GM12878 (cell line): ENCODE measurements around the gene SPG7. TPM values are rescaled to one million over a fixed set of nuclear protein-coding genes. Genes with fewer than 3 reads are reported as not detected.
A peak's percentile ranks its signal among the peaks of the same experiment; 100 is the strongest.

Experiments used
- ATAC-seq: fragments of 200-7000 bp; cut with Tn5 transposase; 3 replicates; pipeline ENCODE4 v1.9.1; 2020; ENCODE audit warnings: mild to moderate bottlenecking, moderate library complexity
- BruUV-seq: library from RNA; stranded (reverse); fragments of 400-500 nt; replicated peaks from 2 replicates; lab custom pipeline; 2021; lab: Mats Ljungman, UMichigan
- CTCF ChIA-PET: fragments of 300-600 bp; sonication (Branson Sonifier 250); formaldehyde crosslinking; extraction: SDS; loops from one replicate; lab custom pipeline; 2021; ENCODE audit warnings: inconsistent platforms; lab: Yijun Ruan, JAX
- POLR2A ChIA-PET: fragments of 350-600 bp; formaldehyde crosslinking; extraction: SDS; loops from one replicate; lab custom pipeline; 2021; ENCODE audit warnings: inconsistent platforms; lab: Charles Lee
- RAD21 ChIA-PET: fragments of 300-600 bp; sonication (Branson Sonifier 250); formaldehyde crosslinking; loops from one replicate; lab custom pipeline; 2023; ENCODE audit warnings: antibody characterized with exemption; ENCODE audit not compliant: unreplicated experiment; lab: Charles Lee
- SMC1A ChIA-PET: fragments of 300-600 bp; sonication (Branson Sonifier 250); formaldehyde crosslinking; loops from one replicate; lab custom pipeline; 2023; ENCODE audit not compliant: unreplicated experiment, uncharacterized antibody; lab: Charles Lee
- DNase-seq: peaks from one replicate; pipeline ENCODE4 v3.0.0-alpha.2; 2011; ENCODE audit warnings: low read depth, low spot score
- FAIRE-seq: peaks from 3 replicates; lab custom pipeline; 2011; peaks lifted over from hg19 to GRCh38; lab: Jason Lieb, UNC
- H2AFZ ChIP-seq: 2 replicates; pipeline ENCODE4 v1.6.0; 2011; ENCODE audit warnings: low read depth, low read length, control low read depth; ENCODE audit not compliant: control insufficient read depth
- H3K27ac ChIP-seq: 2 replicates; pipeline ENCODE4 v1.5.1; 2011; ENCODE audit warnings: control low read depth; ENCODE audit not compliant: control insufficient read depth, insufficient read depth
- H3K27me3 ChIP-seq, 2 experiments: replicated peaks in 1 of 2; 2 replicates each; pipeline versions ENCODE4 v1.6.0 to v1.6.1; 2011; ENCODE audit warnings: low read length in 1 of 2; ENCODE audit not compliant: control insufficient read depth in 2 of 2, insufficient read depth in 2 of 2
- H3K36me3 ChIP-seq, 2 experiments: 2 replicates each; pipeline ENCODE4 v1.5.1; 2011; ENCODE audit warnings: low read length in 1 of 2; ENCODE audit not compliant: control insufficient read depth in 2 of 2, insufficient read depth in 2 of 2
- H3K4me1 ChIP-seq: 2 replicates; pipeline ENCODE4 v1.6.1; 2011; ENCODE audit warnings: mild to moderate bottlenecking, low read length, moderate library complexity, mixed read lengths; ENCODE audit not compliant: control insufficient read depth, insufficient read depth
- H3K4me2 ChIP-seq: 2 replicates; pipeline ENCODE4 v1.6.0; 2011; ENCODE audit warnings: control low read depth; ENCODE audit not compliant: control insufficient read depth, insufficient read depth
- H3K4me3 ChIP-seq: fragments of 200-600 bp; sonication (generic); 2 replicates; pipeline ENCODE4 v1.5.1; 2016
- H3K79me2 ChIP-seq: 2 replicates; pipeline ENCODE4 v1.6.0; 2011; ENCODE audit warnings: low read length; ENCODE audit not compliant: control insufficient read depth, insufficient read depth
- H3K9ac ChIP-seq: 2 replicates; pipeline ENCODE4 v1.8.0; 2011; ENCODE audit warnings: low read length, control low read depth, mixed read lengths; ENCODE audit not compliant: control insufficient read depth, insufficient read depth
- H3K9me3 ChIP-seq: replicated peaks from 3 replicates; pipeline ENCODE4 v1.5.1; 2011; ENCODE audit warnings: mild to moderate bottlenecking, low read length; ENCODE audit not compliant: control insufficient read depth, insufficient read depth
- H4K20me1 ChIP-seq: 2 replicates; pipeline ENCODE4 v1.6.0; 2011; ENCODE audit not compliant: control insufficient read depth, insufficient read depth
- ASH2L ChIP-seq: fragments of 300-600, 200-600 bp; sonication (generic); IDR thresholded peaks from 2 replicates; pipeline ENCODE4 v1.6.1; 2017; ENCODE audit warnings: low read depth, mild to moderate bottlenecking, borderline replicate concordance
- ESRRA ChIP-seq: IDR thresholded peaks from 2 replicates; pipeline ENCODE4 v1.6.1; 2012; ENCODE audit warnings: mild to moderate bottlenecking, low read length, improper control_type of control experiment
- HDGF ChIP-seq: fragments of 450-650 bp; IDR thresholded peaks from 2 replicates; pipeline ENCODE4 v1.6.1; 2016; ENCODE audit warnings: antibody characterized with exemption
- NR2C2 ChIP-seq: IDR thresholded peaks from 2 replicates; pipeline ENCODE4 v1.6.1; 2011; ENCODE audit warnings: borderline replicate concordance, low read depth; ENCODE audit not compliant: control insufficient read depth, insufficient read length
- NRF1 ChIP-seq: conservative IDR thresholded peaks from 2 replicates; pipeline ENCODE4 v1.6.1; 2011; ENCODE audit warnings: mild to moderate bottlenecking, low read depth, low read length, improper control_type of control experiment
- PAX8 ChIP-seq: fragments of 450-650 bp; IDR thresholded peaks from 2 replicates; pipeline ENCODE4 v1.6.1; 2017; ENCODE audit warnings: mild to moderate bottlenecking, moderate library complexity
- POLR2A ChIP-seq: IDR thresholded peaks from 2 replicates; pipeline ENCODE4 v1.6.1; 2011; ENCODE audit warnings: low read depth, mild to moderate bottlenecking, low read length
- POLR2AphosphoS2 ChIP-seq: IDR thresholded peaks from 2 replicates; pipeline ENCODE4 v1.6.1; 2011; ENCODE audit warnings: low read depth, mild to moderate bottlenecking, low read length, improper control_type of control experiment, moderate library complexity
- SMAD5 ChIP-seq: IDR thresholded peaks from 2 replicates; pipeline ENCODE4 v1.6.1; 2016; ENCODE audit warnings: antibody characterized with exemption, low read depth
- ZBED1 ChIP-seq: IDR thresholded peaks from 2 replicates; pipeline ENCODE4 v1.6.1; 2016; ENCODE audit warnings: borderline replicate concordance
- ZNF24 ChIP-seq: fragments of 450-650 bp; IDR thresholded peaks from 2 replicates; pipeline ENCODE4 v1.6.1; 2017; ENCODE audit warnings: antibody characterized with exemption, mild to moderate bottlenecking
- ZZZ3 ChIP-seq: IDR thresholded peaks from 2 replicates; pipeline ENCODE4 v1.6.1; 2011; ENCODE audit warnings: low read depth; ENCODE audit not compliant: control insufficient read depth, insufficient read length
- WGBS: methylation state at CpG from one replicate; pipeline ENCODE4 v1.1.6; 2016; ENCODE audit warnings: low lambda C conversion rate; ENCODE audit not compliant: insufficient replicate concordance, insufficient coverage; ENCODE audit errors: missing lambda C conversion rate; 5-methylcytosine and 5-hydroxymethylcytosine counted together
- in situ Hi-C: fragments of 300-500 bp; cut with MboI; formaldehyde crosslinking; loops from 9 replicates; pipeline ENCODE4 v1.14.3; 2018; ENCODE audit warnings: mixed read lengths
- intact Hi-C: fragments of 100-400 bp; cut with micrococcal nuclease; formaldehyde crosslinking; loops from one replicate; pipeline ENCODE4 v1.14.2; 2022; ENCODE audit not compliant: unreplicated experiment
- polyA plus RNA-seq, 11 experiments: library from polyadenylated mRNA; depleted of rRNA in 4 of 11; unstranded in 6 of 11; stranded (reverse) in 5 of 11; fragments of >200 nt; fragmentation: Nextera tagmentation in 4 of 11; fragmentation: Illumina TruSeq in 1 of 11; extraction: Ambion mirVana in 4 of 11; extraction: Trizol in 1 of 11; gene quantifications; 1 replicate in 1 of 11; 2 replicates in 10 of 11; pipeline versions ENCODE4 v1.2.1 to v1.2.3, GENCODE V29; 2011 to 2016; ENCODE audit warnings: inconsistent platforms in 2 of 11, missing spikeins in 2 of 11, low read depth in 1 of 11
- total RNA-seq, 4 experiments: library from RNA; depleted of rRNA in 3 of 4; stranded (reverse); fragments of >200 nt in 3 of 4; fragmentation: Illumina TruSeq in 1 of 4; extraction: Trizol in 1 of 4; gene quantifications; 2 replicates each; pipeline versions ENCODE4 v1.2.1 to v1.2.3, GENCODE V29; 2013 to 2021
- TF ChIP-seq, protein P1 (sequence below): fragments of 450-650 bp; IDR thresholded peaks from 2 replicates; pipeline ENCODE4 v1.6.1; 2017; ENCODE audit warnings: low read depth, mild to moderate bottlenecking, moderate library complexity
- TF ChIP-seq, protein P2 (sequence below): fragments of 150-350 bp; IDR thresholded peaks from 2 replicates; pipeline ENCODE4 v1.6.1; 2014; ENCODE audit warnings: mild to moderate bottlenecking, low read depth, low read length
- TF ChIP-seq, protein P3 (sequence below): IDR thresholded peaks from 2 replicates; pipeline ENCODE4 v1.6.1; 2011; ENCODE audit warnings: low read depth, low read length, improper control_type of control experiment, borderline replicate concordance
- TF ChIP-seq, protein P4 (sequence below): IDR thresholded peaks from 2 replicates; pipeline ENCODE4 v1.6.1; 2011; ENCODE audit warnings: low read depth, mild to moderate bottlenecking, low read length, moderate library complexity, borderline replicate concordance; ENCODE audit errors: extremely low read depth
- TF ChIP-seq, protein P5 (sequence below): fragments of 450-650 bp; formaldehyde crosslinking; IDR thresholded peaks from 2 replicates; pipeline ENCODE4 v1.5.0; 2022; ENCODE audit warnings: mild to moderate bottlenecking, missing genetic modification characterization

SPG7 gene
- total and polyA plus RNA-seq, 10 of the 15 experiments (the other 5 are each of a cell fraction or from before 2014, with no cell fraction given) = 5.9 to 75.9 (median 52.5) TPM

DNA sequence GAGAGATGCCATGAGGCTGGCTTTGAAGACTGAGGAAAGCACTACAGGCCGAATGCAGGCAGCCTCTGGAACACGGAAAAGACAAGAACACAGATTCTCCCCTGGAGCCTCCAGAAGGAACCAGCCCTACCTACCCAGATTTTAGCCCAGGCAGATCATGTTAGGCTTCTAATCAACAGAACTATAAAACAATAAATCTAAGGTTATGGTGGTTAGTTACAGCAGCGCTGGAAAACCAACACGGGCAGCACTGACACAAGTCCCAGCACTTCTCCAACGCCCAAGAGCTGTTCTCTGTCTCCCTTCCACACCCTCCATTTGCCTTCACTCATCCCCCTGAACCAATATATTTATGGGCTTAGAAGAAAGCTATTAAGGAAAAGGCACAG lies 25.4 kb upstream of the SPG7 start:
- ATAC-seq (no peak), FAIRE-seq (no peak), DNase-seq (no peak)
- TF ChIP-seq, protein P1, sequence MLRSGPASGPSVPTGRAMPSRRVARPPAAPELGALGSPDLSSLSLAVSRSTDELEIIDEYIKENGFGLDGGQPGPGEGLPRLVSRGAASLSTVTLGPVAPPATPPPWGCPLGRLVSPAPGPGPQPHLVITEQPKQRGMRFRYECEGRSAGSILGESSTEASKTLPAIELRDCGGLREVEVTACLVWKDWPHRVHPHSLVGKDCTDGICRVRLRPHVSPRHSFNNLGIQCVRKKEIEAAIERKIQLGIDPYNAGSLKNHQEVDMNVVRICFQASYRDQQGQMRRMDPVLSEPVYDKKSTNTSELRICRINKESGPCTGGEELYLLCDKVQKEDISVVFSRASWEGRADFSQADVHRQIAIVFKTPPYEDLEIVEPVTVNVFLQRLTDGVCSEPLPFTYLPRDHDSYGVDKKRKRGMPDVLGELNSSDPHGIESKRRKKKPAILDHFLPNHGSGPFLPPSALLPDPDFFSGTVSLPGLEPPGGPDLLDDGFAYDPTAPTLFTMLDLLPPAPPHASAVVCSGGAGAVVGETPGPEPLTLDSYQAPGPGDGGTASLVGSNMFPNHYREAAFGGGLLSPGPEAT = no peak
- TF ChIP-seq ZBED1 = no peak
- TF ChIP-seq NR2C2 = no peak
- TF ChIP-seq, protein P2, sequence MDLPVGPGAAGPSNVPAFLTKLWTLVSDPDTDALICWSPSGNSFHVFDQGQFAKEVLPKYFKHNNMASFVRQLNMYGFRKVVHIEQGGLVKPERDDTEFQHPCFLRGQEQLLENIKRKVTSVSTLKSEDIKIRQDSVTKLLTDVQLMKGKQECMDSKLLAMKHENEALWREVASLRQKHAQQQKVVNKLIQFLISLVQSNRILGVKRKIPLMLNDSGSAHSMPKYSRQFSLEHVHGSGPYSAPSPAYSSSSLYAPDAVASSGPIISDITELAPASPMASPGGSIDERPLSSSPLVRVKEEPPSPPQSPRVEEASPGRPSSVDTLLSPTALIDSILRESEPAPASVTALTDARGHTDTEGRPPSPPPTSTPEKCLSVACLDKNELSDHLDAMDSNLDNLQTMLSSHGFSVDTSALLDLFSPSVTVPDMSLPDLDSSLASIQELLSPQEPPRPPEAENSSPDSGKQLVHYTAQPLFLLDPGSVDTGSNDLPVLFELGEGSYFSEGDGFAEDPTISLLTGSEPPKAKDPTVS = no peak
- TF ChIP-seq HDGF = no peak
- TF ChIP-seq ZZZ3 = no peak
- TF ChIP-seq, protein P3, sequence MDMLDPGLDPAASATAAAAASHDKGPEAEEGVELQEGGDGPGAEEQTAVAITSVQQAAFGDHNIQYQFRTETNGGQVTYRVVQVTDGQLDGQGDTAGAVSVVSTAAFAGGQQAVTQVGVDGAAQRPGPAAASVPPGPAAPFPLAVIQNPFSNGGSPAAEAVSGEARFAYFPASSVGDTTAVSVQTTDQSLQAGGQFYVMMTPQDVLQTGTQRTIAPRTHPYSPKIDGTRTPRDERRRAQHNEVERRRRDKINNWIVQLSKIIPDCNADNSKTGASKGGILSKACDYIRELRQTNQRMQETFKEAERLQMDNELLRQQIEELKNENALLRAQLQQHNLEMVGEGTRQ = no peak
- no peak for TF ChIP-seq NRF1
- no peak for TF ChIP-seq ESRRA
- TF ChIP-seq, protein P4, sequence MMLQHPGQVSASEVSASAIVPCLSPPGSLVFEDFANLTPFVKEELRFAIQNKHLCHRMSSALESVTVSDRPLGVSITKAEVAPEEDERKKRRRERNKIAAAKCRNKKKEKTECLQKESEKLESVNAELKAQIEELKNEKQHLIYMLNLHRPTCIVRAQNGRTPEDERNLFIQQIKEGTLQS = no peak
- TF ChIP-seq SMAD5 = no peak
- TF ChIP-seq POLR2AphosphoS2 = no peak
- TF ChIP-seq, protein P5, sequence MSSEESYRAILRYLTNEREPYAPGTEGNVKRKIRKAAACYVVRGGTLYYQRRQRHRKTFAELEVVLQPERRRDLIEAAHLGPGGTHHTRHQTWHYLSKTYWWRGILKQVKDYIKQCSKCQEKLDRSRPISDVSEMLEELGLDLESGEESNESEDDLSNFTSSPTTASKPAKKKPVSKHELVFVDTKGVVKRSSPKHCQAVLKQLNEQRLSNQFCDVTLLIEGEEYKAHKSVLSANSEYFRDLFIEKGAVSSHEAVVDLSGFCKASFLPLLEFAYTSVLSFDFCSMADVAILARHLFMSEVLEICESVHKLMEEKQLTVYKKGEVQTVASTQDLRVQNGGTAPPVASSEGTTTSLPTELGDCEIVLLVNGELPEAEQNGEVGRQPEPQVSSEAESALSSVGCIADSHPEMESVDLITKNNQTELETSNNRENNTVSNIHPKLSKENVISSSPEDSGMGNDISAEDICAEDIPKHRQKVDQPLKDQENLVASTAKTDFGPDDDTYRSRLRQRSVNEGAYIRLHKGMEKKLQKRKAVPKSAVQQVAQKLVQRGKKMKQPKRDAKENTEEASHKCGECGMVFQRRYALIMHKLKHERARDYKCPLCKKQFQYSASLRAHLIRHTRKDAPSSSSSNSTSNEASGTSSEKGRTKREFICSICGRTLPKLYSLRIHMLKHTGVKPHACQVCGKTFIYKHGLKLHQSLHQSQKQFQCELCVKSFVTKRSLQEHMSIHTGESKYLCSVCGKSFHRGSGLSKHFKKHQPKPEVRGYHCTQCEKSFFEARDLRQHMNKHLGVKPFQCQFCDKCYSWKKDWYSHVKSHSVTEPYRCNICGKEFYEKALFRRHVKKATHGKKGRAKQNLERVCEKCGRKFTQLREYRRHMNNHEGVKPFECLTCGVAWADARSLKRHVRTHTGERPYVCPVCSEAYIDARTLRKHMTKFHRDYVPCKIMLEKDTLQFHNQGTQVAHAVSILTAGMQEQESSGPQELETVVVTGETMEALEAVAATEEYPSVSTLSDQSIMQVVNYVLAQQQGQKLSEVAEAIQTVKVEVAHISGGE (CRISPR knock-in tag) = no peak
- no peak for TF ChIP-seq ASH2L
- no peak for TF ChIP-seq POLR2A
- TF ChIP-seq ZNF24 = no peak
- no peak for TF ChIP-seq PAX8
- in situ Hi-C loops (no loop called here), intact Hi-C loops (no loop called here)
- Histone ChIP-seq H3K9ac (no peak overlapping the region), H3K27ac (peak overlapping the region; percentile 0; the same call in 1 of the 2 replicates), H3K4me3 (peak overlapping the region; percentile 44; the same call in 1 of the 2 replicates), H3K36me3 (peaks cover 3 to 6% of the 10 kb centered on the region in 2 experiments; a peak in 3 of 4 replicates), H3K4me2 (peak overlapping the region; percentile 66), H3K79me2 (peaks cover 96% of the 10 kb centered on the region), H2AFZ (no peak overlapping the region), H3K9me3 (no peaks in the 10 kb centered on the region), H3K27me3 (no peaks in the 10 kb centered on the region), H4K20me1 (peaks cover 24% of the 10 kb centered on the region), H3K4me1 (peaks cover 75% of the 10 kb centered on the region)
- RAD21 ChIA-PET = interaction anchor here (1.3 to 1.7 kb wide), 2 partner anchors 25 to 147 kb away, joined by 3 to 4 read pairs; partner anchors contain the start of gene SPG7
- WGBS = 84% methylated on average over 5 of the region's 5 CpGs
- BruUV-seq = no TSS peak
- SMC1A ChIA-PET = interaction anchor here (1.2 kb wide), 1 partner anchor 9 kb away, joined by 3 read pairs; no protein-coding TSS in a partner anchor
- CTCF ChIA-PET = no interaction called here
- POLR2A ChIA-PET = no interaction called here
